IPS DF 4.7 (cell line): ENCODE results near the gene GPR176.
"Not testable (repeated sequence)": the region's sequence is repeated elsewhere in the genome, so short reads cannot be mapped to it uniquely, and the experiment has no call there.

Experiments used
- DNase-seq: peaks from one replicate; pipeline ENCODE4 v3.0.0-alpha.2; 2013; ENCODE audit warnings: low spot score; ENCODE audit errors: extremely low read depth

Gene GPR176

DNA sequence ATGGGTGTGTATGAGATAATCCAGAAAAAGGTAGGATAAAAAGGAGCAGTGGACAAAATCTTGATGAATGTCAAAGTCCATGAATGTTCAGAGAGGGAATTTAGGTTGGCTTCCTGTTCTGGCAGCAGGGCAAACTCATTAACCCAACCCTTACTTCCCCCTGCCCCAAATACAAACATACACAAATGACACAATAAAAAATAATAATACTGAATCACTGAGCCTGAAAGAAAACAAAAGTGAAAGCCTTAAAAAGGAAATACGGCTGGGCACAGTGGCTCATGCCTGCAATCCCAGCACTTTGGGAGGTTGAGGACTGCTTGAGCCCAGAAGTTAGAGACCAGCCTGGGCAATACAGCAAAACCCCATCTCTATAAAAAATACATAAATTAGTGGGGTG lies 62.9 kb downstream of the GPR176 start:
- DNase-seq, result no peak

DNA sequence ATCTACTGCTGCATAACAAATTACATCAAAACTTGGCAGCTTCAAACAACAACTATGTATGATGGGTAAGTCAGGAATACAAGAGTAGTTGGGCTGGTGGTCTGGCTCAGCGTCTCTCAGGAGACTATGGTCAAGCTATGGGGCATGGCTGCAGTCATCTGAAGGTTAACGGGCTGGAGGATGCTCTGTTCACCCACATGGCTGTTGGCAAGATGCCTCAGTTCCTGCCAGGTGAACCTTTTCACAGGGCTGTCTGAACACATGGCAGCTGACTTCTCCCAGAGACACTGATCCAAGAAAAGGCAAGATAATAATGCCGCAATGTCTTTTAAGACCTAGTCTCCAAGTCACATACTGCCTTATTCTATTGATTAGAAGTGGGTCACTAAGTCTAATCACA lies 63.7 kb downstream of the GPR176 start:
- DNase-seq, result no peak

- DNase-seq, result no peak
These were observed 64.7 kb downstream of the GPR176 start for GRCh38 chr15:39855400-39855799.

DNA sequence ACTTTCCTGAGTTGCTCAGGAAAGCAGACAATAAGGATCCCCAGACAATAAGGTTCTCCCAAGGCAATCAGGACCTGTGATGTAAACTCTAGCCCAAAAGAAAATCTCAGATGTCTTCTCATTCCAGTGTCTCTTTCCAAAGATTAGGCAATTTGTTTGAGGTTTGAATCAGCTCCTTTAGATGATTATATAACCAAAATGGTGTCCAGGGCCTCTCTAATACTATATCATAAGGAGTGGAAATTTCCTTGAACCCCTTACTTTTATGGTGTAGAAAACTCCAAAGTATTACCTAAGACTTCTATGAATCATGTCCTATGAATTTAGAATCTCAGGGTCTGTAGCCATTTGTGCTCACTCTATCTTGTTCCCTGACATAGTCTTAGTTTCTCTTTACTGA lies 65.9 kb downstream of the GPR176 start:
- no peak for DNase-seq

DNA sequence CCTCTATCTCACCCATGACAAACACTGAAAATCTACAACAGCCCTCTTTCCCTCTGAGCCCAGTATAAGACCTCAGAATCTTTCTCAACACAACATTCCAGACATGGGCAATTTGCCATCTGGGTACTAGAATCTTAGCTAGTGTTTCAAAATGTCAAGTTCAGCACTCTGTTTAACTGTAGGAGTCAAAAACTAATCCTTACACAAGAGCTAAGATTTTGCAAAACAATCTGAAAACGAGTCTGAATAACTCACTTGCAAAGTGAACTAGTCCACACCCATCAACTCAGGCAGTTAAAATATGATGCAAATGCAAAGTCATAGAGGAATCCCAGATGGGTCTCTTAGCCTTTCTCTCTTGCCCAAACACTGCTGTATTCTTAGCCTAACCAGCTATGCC lies 67.8 kb downstream of the GPR176 start:
- no peak for DNase-seq

DNA sequence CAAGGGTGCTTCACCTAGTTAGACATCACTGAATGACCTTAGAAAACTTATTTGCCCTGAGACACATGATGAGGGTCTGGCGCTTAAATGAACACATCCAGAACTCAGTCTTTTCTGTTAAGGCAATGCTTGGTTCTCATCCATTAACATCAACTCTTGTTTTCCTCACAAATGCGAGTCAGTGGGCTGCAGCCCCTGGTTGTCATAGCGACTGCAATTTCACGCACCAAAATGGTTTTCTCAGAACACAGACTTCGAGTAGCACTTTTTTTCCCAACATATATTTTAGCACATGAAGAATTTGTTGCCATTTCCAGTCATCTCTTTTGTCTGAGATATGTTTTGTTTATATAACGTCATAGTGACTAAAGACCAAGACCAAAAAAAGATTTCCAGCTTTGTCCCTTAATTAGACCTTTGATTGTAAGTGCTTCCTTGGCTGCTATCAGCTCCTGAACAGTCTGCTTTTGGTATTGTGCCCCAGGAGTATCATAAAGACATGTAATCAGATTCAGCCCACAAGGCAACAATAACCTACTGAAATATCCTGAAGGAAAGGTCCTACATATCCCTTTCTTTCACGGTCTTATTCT lies 68.5 kb downstream of the GPR176 start:
- no peak for DNase-seq

DNA sequence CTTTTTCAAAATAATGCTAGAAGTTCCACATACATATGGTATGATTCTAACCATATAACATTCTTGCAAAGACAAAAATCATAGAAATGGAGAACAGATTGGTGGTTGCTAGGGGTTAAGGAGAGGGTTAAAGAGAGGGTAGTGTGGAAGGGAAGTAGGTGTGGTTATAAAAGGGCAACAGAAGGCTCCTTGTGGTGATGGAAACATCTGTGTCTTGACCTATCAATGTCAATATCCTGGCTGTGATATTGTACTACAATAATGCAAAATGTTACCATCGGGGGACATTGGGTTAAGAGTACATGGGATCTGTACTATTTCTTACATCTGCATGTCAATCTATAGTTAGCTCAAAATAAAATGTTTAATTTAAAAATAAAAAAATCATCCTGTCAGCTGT lies 69.6 kb downstream of the GPR176 start:
- DNase-seq, result no peak

DNA sequence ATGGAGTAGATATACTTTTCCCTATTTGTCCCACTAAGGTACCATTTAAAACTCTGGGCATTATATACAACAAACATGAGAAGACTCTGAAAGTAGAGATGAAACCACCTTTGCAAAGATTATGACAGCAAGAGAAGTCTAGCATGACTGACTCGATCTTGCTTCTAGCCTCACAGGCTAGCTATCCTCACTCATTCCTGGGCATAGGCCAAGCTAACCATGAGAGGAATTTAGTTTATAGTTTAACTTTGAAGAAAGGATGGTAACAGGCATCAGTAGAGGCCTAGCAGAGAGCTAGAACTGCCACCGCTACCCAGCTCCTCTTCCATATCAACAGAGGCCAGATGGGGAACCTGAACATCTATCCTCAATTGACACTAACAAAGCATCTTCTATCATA lies 74.0 kb downstream of the GPR176 start:
- no peak for DNase-seq

GRCh38 chr15:39845582-39845981 lies 74.5 kb downstream of the GPR176 start:
- DNase-seq, result no peak

DNA sequence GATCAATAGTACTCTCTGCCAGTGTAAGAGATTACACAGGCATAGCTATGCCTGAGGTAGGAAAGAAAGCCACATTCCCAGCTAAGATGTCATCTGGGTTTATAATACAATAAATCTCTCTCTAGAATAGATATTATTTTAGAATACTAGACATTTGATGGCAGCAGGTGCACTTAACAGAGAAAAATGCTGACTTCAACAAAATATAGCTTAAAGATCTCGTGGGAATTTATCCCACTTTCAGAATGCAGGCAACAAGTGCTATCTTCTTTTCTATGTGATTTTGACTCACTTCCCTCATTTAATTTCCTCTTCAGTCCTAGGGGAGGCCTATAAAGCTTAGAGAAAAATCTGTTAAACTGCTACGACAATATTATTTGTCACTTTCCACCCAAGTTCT lies 76.5 kb downstream of the GPR176 start:
- no peak for DNase-seq

DNA sequence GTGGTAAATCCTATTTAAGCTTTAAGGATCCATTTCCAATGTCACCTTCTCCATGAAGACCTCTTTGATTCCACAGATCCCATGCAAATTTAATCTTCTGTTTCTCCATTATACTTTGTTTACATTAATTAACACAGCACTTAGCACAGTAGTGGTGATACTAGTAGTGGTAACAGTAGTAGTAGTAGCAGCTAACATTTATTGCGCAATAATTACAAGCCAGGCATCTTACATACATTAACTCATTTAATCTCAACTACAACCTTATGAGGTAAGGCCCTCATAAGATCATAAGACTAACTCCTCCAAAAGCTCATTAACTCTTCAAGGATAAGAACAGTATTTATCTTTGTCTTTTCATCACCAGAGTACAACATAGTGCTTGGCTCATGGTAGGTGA lies 82.6 kb downstream of the GPR176 start:
- no peak for DNase-seq

DNA sequence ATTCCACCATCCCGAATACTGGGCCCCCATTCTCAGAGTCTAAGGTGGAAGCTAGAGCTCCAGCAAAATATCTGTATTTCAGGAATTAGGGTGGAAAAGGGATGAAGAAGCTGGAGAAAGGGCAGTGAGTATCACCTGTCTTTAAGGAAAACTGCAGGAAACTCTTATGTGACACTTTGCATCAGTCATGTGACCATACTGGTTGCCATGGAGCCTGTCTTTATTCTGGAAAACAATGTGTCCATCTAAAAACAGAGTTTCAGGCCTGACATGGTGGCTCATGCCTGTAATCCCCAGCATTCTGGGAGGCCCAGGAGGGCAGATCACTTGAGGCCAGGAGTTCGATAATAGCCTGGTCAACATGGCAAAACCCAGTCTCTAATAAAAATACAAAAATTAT lies 84.5 kb downstream of the GPR176 start:
- DNase-seq, result no peak

- DNase-seq, result no peak
These were observed 85.8 kb downstream of the GPR176 start for GRCh38 chr15:39834256-39834655.

- no peak for DNase-seq
These were observed 86.5 kb downstream of the GPR176 start for GRCh38 chr15:39833515-39833981.

DNA sequence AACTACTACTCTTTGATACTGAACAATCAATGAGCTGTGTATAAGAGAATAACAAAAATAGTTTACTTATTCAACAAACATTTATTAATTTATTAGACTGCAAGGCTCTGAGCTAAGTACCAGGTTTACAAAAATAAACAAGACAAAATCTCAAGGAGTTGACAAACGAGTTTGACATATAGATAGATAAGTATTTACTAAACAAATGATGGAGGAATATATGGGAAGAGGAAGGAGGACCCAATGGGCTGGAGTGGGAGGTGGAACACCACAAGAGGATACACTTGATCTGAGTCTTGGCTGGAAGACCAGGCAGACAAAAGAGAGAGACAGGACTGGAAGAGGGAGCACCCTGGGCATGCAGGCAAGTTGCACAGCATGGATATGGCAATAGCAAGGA lies 89.9 kb downstream of the GPR176 start:
- DNase-seq, result no peak

- no peak for DNase-seq
These were observed 91.6 kb downstream of the GPR176 start for GRCh38 chr15:39828374-39828931.

- DNase-seq, result no peak
These were observed 93.1 kb downstream of the GPR176 start for GRCh38 chr15:39826975-39827374.

DNA sequence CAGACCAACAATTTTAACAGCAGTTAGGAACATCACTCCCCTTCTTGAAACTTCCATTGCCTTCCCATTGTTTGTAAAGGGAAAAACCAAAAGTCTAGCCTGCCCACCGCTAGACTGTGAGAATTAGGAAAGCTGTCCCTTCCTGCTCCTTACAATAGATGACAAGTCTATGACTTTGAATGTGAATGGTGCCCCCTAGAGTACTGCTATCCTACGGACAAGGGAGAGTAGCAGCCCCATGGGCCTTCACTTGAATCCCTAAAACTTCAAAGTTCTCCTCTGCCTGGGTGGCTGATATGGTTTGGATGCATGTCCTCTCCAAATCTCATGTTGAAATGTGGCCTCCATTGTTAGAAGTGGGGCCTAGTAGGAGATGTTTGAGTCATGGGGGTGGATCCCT lies 96.4 kb downstream of the GPR176 start:
- no peak for DNase-seq

DNA sequence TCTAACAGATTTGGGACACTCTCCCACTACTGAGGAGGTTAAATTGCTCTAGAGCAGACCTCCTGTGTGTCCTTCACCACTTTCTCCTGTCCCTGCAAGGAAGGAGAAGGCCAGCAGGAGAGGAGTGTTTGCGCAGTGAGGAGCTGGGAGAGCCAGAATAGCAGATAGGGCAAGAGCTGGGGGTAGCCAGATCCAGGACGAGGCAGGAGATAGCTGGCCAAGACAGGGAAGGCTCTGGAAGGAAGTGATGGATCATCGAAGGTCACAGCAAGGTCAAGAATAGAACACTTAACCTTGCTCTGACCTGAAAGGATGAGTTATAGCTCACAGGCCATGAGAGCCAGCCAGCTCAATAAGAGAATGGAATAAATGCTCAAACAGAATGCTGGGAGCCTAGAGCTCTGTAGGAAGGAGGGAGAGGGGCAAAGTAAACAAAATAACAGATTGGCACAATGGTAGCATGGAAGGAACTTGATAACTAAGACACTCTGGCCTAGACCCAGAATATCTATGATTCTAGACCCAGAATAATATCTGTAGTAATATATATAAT lies 99.9 kb downstream of the GPR176 start:
- DNase-seq, result no peak

GRCh38 chr15:39819533-39819932 lies 100.5 kb downstream of the GPR176 start:
- no peak for DNase-seq

DNA sequence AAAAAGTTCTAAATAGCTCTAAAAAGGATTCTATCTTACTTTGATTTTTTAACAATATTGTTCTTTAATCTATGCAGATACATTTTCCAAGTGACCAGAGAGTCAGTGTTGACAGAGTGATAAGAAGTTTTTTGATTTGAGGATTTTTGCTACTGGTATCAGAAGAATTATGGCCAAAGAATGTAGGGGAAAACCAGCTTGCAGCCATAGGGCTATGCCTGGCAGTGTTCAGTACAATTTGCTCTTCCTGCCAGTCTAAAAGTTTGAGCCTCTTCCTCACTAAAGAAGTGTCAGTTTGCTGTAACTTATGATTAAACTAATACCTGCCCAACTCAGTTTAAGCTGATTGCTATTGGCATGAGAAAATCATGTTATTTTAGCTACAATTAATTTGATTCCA lies 102.2 kb downstream of the GPR176 start:
- no peak for DNase-seq

GRCh38 chr15:39814489-39814888 lies 105.6 kb downstream of the GPR176 start:
- no peak for DNase-seq

GRCh38 chr15:39812651-39813050 lies 107.4 kb downstream of the GPR176 start:
- not testable (repeated sequence) for DNase-seq
